ENCODE data around the gene KXD1.

Gene KXD1

DNA sequence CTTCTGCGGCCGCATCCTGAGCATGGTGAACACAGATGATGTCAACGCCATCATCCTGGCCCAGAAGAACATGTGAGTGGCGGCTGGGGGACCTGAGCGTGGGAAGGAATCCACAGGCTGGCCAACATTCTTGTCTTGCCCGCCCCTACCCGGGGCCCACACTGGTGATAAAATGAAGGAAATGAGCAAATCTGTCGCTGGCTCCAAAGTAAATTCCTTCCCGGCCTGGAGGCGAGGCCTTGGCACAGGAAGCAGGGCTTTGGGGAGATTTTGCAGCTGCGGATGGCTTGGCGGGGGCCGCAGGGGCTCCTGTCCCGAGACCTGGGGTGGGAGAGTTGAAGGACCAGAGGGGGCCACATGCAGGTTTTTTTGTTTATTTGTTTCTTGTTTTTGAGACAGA is 4.4 kb downstream of the KXD1 start:
- no peak overlapping the region for H3K4me3 ChIP-seq (ENCODE audit: control insufficient read depth, low read depth, low read length)
- peak; percentile 44 for DNase-seq (ENCODE audit: low read depth)
- TF ChIP-seq, protein P1, sequence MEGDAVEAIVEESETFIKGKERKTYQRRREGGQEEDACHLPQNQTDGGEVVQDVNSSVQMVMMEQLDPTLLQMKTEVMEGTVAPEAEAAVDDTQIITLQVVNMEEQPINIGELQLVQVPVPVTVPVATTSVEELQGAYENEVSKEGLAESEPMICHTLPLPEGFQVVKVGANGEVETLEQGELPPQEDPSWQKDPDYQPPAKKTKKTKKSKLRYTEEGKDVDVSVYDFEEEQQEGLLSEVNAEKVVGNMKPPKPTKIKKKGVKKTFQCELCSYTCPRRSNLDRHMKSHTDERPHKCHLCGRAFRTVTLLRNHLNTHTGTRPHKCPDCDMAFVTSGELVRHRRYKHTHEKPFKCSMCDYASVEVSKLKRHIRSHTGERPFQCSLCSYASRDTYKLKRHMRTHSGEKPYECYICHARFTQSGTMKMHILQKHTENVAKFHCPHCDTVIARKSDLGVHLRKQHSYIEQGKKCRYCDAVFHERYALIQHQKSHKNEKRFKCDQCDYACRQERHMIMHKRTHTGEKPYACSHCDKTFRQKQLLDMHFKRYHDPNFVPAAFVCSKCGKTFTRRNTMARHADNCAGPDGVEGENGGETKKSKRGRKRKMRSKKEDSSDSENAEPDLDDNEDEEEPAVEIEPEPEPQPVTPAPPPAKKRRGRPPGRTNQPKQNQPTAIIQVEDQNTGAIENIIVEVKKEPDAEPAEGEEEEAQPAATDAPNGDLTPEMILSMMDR (conservative IDR thresholded peaks at IDR 0.05; ENCODE audit: control insufficient read depth, insufficient read depth, low read depth, low read length): no peak

- TF ChIP-seq, protein P1 (conservative IDR thresholded peaks at IDR 0.05; ENCODE audit: control insufficient read depth, insufficient read depth, low read depth, low read length): no peak
- no peak overlapping the region for H3K4me3 ChIP-seq (ENCODE audit: control insufficient read depth, low read depth, low read length)
- no peak for DNase-seq (ENCODE audit: low read depth)
Measured at GRCh38 chr19:18566953-18567352, 9.3 kb downstream of the KXD1 start.

DNA sequence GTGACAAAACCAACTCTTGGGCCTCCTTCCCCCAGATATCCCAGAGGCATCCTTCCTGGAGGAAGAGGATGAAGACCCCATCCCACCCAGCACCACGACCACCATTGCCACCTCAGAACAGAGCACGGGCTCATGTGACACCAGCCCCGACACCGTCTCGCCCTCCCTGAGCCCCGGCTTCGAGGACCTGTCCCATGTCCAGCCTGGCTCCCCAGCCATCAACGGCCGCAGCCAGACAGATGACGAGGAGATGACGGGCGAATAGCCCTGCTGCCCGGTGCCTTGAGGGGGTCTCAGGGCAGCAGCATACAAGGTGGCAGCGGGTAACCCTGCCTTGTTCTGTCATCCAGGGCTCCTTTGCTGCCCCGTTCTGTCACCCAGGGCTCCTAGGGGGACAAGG is 10.7 kb downstream of the KXD1 start:
- H3K4me3 ChIP-seq (ENCODE audit: control insufficient read depth, low read depth, low read length): no peak overlapping the region
- DNase-seq (ENCODE audit: low read depth): no peak
- TF ChIP-seq, protein P1 (conservative IDR thresholded peaks at IDR 0.05; ENCODE audit: control insufficient read depth, insufficient read depth, low read depth, low read length): no peak

DNA sequence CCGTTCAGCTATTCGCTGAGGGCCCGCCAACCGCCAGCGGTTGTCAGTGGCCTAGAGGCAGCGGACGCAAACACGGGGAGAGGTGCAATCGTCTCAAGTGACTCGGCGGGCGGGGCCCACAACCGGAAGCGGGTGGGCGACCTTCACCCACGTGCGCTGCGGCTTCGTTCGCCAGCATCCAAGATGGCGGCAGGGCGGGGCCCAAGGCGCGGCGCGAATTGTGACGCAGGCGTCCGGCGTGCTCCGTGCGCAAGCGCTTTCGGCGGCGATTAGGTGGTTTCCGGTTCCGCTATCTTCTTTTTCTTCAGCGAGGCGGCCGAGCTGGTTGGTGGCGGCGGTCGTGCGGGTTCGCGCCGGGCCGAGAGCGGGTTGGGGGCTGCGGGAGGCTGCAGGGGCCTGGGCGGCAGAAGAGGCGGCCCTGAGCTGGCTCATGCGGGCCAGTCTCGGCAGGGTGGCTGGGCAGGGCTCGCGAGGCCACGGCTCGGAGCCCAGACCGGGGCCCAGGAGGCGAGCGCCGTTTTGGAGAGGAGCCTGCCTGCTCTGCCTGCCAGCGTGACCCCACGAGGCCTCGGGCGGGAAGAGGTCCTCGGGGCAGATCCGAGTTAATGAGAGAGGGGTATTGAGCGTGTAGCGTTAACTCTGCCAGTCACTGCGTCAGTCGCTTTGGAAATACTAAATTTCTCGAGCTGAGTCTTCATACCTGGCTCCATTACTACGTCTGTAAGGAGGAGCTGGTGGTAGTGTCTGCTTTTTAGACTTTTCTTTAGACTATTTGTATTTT is 14.1 kb downstream of the KXD1 start, which contains the start of gene UBA52:
Gene UBA52, plus strand, starts transcription at position 294 of the 781 bp plus-strand sequence. CDS start 1,444 bp downstream, outside the sequence.
- H3K4me3 ChIP-seq (ENCODE audit: control insufficient read depth, low read depth, low read length): peak within 1 kb of the TSS; percentile 98
- DNase-seq (ENCODE audit: low read depth): peak; percentile 95
- TF ChIP-seq, protein P1 (conservative IDR thresholded peaks at IDR 0.05; ENCODE audit: control insufficient read depth, insufficient read depth, low read depth, low read length): no peak

DNA sequence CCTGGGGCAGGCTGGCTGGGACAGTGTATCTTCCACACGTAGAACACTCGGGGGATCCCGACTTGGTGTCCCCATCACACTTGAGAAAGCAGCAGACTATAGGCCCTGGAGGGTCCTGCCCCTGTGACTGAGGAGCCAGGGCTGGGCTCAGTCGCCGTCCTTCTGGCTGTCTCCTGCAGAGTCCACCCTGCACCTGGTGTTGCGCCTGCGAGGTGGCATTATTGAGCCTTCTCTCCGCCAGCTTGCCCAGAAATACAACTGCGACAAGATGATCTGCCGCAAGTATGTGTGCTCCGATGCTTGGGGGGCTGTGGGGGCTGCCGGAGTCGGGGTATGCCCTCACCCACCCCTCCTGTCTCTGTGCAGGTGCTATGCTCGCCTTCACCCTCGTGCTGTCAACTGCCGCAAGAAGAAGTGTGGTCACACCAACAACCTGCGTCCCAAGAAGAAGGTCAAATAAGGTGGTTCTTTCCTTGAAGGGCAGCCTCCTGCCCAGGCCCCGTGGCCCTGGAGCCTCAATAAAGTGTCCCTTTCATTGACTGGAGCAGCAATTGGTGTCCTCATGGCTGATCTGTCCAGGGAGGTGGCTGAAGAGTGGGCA is 17.1 kb downstream of the KXD1 start:
- TF ChIP-seq, protein P1 (conservative IDR thresholded peaks at IDR 0.05; ENCODE audit: control insufficient read depth, insufficient read depth, low read depth, low read length): no peak

DNA sequence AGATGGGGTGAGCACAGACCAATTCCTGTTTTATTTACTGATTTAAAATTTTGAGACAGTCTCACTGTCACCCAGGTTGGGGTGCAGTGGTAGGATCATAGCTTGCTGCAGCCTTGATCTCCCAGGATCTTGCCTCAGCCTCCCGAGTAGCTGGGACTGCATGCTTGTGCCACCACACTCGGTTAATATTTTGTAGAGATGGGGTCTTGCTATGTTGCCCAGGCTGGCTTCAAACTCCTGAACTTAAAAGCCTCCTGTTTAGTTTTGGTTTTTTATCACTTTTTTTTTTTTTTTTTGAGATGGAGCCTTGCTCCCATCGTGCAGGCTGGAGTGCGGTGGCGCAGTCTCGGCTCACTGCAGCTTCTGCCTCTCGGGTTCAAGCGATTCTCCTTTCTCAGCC is 18.7 kb downstream of the KXD1 start:
- TF ChIP-seq, protein P1 (conservative IDR thresholded peaks at IDR 0.05; ENCODE audit: control insufficient read depth, insufficient read depth, low read depth, low read length): no peak
- DNase-seq (ENCODE audit: low read depth): no peak
- H3K4me3 ChIP-seq (ENCODE audit: control insufficient read depth, low read depth, low read length): no peak overlapping the region

More for the DNA sequence above, 17.1 kb downstream of the KXD1 start:
- no peak overlapping the region for H3K4me3 ChIP-seq (ENCODE audit: control insufficient read depth, low read depth, low read length)
- DNase-seq (ENCODE audit: low read depth): no peak
